ENCODE results near the gene ZG16. TPM values are rescaled to one million over a fixed set of nuclear protein-coding genes. Genes with fewer than 3 reads are reported as not detected.
A peak's percentile ranks its signal among the peaks of the same experiment; 100 is the strongest.

The ZG16 gene
- total and polyA plus RNA-seq, 2 experiments from 2014 or later = not detected

- peaks cover 51% of the 10 kb centered on the region for H3K4me1 Mint-ChIP-seq
- peaks cover 13% of the 10 kb centered on the region; the same call in 1 of the 2 replicates for H4K20me1 ChIP-seq (replicated peaks; ENCODE audit: insufficient read depth)
Measured at GRCh38 chr16:29808219-29808900, 30.3 kb downstream of the ZG16 start.

More at GRCh38 chr16:29808219-29808900, 30.3 kb downstream of the ZG16 start:
- Mint-ChIP-seq H3K27me3 (ENCODE audit: insufficient read depth, low read depth, poor library complexity) (peaks cover 45% of the 10 kb centered on the region), H3K27ac (peak overlapping the region; percentile 85), H3K4me3 (peak overlapping the region; percentile 86), H3K9me3 (peaks cover 3% of the 10 kb centered on the region), H3K36me3 (ENCODE audit: low read depth) (peaks cover 45% of the 10 kb centered on the region)
- peaks cover 9% of the 10 kb centered on the region; the same call in 1 of the 2 replicates for H3K36me3 ChIP-seq (ENCODE audit: insufficient read depth)
- DNase-seq (ENCODE audit: low spot score) (no peak), ATAC-seq (no peak)
- H2AFZ ChIP-seq = no peak overlapping the region
- H3K4me2 ChIP-seq = peak overlapping the region; percentile 97
- peaks cover 53% of the 10 kb centered on the region for H3K4me1 ChIP-seq (ENCODE audit: insufficient read depth)
- no peaks in the 10 kb centered on the region for H3K9me2 ChIP-seq (ENCODE audit: insufficient read depth)
- H3F3A ChIP-seq (replicated peaks; ENCODE audit: low read depth) = peaks cover 49% of the 10 kb centered on the region
- TF ChIP-seq STAT1 (IDR thresholded peaks at IDR 0.05; ENCODE audit: unreplicated experiment) (no peak), POLR2AphosphoS5 (IDR thresholded peaks at IDR 0.05; ENCODE audit: low read depth) (no peak), JUNB (IDR thresholded peaks at IDR 0.05; ENCODE audit: unreplicated experiment) (no peak), CREB1 (CRISPR knock-in tag; IDR thresholded peaks at IDR 0.05; ENCODE audit: low read depth) (no peak), EZH2 (IDR thresholded peaks at IDR 0.05; ENCODE audit: low read depth, unreplicated experiment) (no peak), ZNF114 (CRISPR knock-in tag; IDR thresholded peaks at IDR 0.05) (no peak), CTCF (conservative IDR thresholded peaks at IDR 0.05; ENCODE audit: low read depth in 2 of 2) (no peak), REST (IDR thresholded peaks at IDR 0.05; ENCODE audit: unreplicated experiment) (no peak), EZH2phosphoT487 (IDR thresholded peaks at IDR 0.05; ENCODE audit: unreplicated experiment) (no peak), ZNF331 (CRISPR knock-in tag; IDR thresholded peaks at IDR 0.05; ENCODE audit: low read depth) (no peak)
- peak overlapping the region; percentile 88 for H3K27ac ChIP-seq (ENCODE audit: low read depth)
- peaks cover 24% of the 10 kb centered on the region for H3K79me2 ChIP-seq (replicated peaks; ENCODE audit: insufficient read depth)
- peak overlapping the region; percentile 87 for H3K4me3 ChIP-seq
- no peaks in the 10 kb centered on the region for H3K27me3 ChIP-seq (ENCODE audit: insufficient read depth)

Data from GM23338 (cell line).